Activated CD4-positive, alpha-beta T cell treated with anti-CD3 and anti-CD28 coated beads, Interleukin-10, Interleukin-2, amounts not matched to agents 100 ng/mL and 50 ng/mL, durations not matched to agents 16 hours and 8 hours (primary cell): ENCODE data around the gene ZNF219.
A peak's percentile ranks its signal among the peaks of the same experiment; 100 is the strongest.

Experiments
- DNase-seq: peaks from one replicate; pipeline ENCODE4 v3.0.0-alpha.2; 2020

ZNF219 gene

DNA sequence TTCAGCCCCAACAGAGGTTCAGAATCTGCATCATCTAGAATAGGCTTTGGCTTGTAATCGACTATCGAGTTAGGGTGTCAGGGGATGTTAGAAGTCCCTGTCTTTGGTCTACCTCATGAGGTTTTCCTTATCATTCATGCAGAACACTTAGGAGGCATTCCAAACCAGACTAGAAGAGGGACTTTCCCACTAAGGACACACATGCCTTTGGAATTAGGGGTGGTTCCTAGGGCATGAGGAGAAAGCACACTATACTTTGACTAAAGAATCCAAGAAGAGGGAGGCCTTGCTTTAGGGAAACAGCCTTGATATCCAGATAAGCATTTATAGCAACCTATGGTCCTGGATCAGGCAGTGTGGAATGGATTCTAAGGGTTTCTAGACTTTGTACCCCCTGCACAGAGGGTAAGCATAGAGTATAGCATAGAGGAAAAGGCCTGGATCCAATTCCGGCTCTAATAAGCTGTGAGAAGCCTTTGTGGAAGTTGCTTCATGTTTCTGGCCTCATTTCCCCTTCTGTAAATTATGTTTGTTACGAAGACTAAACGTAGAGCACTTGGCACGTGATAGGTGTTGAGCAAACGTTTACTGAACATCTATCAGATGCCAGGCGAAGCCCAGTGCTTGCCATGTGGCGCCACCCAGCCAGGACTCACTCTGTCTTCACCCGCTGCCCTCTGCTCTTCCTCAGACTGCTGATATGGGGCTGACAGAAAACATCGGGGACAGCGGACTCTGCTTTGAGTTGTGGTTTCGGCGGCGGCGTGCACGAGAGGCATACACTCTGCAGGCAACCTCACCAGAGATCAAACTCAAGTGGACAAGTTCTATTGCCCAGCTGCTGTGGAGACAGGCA, 13.2 kb downstream of the ZNF219 start:
- DNase-seq: no peak

DNA sequence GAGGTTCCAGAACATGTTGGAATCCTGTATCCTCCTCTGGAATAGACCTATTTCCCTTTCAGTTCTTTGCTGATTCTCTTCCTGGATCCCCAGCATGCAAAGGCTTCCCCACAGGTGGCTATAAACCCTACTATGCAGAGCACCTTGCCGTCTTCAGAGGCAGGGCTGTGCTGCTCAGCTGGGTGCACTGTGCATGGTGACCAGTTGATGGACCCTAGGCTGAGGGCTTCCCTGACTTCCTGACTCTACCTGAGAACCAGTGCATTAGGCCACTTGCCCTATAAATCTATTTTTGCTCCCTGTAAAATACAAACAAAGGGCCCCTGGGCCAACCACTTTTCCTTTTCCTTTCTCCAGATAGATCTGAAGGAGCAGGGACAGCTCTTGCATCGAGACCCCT, 14.1 kb downstream of the ZNF219 start:
- no peak for DNase-seq

DNA sequence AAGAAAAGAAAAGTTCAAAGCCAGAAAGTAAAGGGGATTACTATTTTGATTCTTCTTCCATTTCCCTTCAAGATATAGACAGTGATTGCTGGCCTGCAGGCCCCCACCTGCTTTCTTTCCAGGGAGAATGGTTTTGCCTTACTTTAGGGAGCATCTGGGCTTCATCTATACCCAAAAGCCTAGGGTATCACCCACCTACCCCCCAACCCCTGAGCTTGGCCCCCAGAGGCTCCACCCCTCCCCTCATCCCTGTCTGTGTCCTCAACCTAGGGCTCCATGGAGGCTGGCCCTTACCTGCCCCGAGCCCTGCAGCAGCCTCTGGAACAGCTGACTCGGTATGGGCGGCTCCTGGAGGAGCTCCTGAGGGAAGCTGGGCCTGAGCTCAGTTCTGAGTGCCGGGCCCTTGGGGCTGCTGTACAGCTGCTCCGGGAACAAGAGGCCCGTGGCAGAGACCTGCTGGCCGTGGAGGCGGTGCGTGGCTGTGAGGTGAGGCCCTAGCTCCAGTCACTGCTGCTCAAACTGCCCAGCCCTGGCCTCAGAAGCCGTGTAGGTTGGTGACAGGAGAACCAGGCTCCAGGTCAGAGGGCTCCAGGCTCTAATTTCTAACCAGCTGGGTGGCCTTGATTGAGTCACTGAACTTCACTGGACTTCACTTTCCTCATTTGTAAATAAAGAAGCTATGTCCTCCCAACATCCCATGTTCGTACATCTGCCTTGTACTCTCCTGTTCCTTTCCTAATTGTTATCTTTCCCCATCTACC, 14.7 kb downstream of the ZNF219 start:
- DNase-seq: no peak

- DNase-seq: no peak
Measured at GRCh38 chr14:21081521-21082142, 16.8 kb downstream of the ZNF219 start.

DNA sequence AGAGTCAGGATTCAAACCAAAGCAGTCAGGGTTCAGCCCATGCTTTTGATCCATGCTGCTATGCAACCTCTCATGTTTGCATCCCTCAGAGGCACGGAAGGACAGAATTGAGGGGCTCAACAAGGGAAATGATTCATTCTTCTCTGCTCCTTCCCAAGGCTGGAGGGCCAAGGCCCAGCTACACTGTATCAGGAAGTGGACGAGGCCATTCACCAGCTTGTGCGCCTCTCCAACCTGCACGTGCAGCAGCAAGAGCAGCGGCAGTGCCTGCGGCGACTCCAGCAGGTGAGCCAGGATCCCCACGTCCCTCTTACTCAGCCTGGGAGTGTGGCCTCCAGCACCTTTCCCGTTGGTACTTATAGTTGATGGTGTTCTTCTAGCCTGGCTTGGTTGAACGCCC, 19.7 kb downstream of the ZNF219 start:
- DNase-seq: no peak

DNA sequence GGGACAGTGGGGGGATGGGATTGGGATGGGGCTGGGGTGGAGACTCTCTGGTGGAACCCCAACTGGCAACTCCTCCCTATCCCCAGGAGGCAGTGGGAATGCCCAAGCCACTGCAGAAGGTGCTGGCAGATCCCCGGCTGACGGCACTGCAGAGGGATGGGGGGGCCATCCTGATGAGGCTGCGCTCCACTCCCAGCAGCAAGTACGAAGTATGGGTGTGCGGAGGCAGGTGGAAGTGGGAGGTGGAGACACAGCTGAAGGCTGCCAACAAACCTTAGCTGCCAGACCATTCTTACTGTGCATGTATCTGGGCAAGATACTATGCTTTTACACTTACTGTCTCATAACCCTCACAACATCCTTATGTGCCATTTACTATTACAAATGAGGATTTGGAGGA, 20.2 kb downstream of the ZNF219 start:
- DNase-seq: no peak

DNA sequence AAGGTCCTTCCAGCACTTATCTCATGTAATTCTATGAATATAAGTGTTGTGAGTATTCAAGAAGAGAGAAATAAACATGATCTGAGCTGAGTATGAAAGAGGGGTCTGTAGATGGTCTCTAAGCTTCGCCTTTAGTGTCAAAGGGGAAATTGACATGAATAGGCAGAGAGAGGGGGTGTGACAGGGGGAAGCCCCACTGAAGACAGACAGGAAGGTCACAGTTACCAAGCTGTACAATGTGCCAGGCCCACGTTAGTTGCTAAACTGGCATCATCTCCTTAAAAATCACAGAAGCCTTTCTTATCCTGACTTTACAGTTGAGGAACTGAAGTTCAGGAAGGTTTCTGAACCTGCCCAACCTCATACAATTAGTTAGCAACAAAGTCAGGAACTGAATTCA, 20.8 kb downstream of the ZNF219 start:
- no peak for DNase-seq

- DNase-seq: no peak
Measured at GRCh38 chr14:21075719-21076437, 22.6 kb downstream of the ZNF219 start.

DNA sequence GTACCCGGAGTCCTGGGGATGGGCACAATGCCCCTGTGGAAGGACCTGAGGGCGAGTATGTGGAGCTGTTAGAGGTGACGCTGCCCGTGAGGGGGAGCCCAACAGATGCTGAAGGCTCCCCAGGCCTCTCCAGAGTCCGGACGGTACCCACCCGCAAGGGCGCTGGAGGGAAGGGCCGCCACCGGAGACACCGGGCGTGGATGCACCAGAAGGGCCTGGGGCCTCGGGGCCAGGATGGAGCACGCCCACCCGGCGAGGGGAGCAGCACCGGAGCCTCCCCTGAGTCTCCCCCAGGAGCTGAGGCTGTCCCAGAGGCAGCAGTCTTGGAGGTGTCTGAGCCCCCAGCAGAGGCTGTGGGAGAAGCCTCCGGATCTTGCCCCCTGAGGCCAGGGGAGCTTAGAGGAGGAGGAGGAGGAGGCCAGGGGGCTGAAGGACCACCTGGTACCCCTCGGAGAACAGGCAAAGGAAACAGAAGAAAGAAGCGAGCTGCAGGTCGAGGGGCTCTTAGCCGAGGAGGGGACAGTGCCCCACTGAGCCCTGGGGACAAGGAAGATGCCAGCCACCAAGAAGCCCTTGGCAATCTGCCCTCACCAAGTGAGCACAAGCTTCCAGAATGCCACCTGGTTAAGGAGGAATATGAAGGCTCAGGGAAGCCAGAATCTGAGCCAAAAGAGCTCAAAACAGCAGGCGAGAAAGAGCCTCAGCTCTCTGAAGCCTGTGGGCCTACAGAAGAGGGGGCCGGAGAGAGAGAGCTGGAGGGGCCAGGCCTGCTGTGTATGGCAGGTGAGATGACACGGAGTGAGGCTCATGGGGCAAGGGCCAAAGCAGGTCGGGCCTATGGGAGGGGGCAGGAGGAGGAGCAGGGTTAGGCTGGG, 23.8 kb downstream of the ZNF219 start:
- no peak for DNase-seq

DNA sequence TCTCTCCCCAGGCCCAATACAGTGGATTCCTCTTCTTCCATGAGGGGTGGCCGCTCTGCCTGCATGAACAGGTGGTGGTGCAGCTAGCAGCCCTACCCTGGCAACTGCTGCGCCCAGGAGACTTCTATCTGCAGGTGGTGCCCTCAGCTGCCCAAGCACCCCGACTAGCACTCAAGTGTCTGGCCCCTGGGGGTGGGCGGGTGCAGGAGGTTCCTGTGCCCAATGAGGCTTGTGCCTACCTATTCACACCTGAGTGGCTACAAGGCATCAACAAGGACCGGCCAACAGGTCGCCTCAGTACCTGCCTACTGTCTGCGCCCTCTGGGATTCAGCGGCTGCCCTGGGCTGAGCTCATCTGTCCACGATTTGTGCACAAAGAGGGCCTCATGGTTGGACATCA, 24.5 kb downstream of the ZNF219 start:
- DNase-seq: no peak

- DNase-seq: no peak
Measured at GRCh38 chr14:21072781-21073339, 25.6 kb downstream of the ZNF219 start.

- DNase-seq: no peak
Measured at GRCh38 chr14:21072031-21072473, 26.4 kb downstream of the ZNF219 start.

DNA sequence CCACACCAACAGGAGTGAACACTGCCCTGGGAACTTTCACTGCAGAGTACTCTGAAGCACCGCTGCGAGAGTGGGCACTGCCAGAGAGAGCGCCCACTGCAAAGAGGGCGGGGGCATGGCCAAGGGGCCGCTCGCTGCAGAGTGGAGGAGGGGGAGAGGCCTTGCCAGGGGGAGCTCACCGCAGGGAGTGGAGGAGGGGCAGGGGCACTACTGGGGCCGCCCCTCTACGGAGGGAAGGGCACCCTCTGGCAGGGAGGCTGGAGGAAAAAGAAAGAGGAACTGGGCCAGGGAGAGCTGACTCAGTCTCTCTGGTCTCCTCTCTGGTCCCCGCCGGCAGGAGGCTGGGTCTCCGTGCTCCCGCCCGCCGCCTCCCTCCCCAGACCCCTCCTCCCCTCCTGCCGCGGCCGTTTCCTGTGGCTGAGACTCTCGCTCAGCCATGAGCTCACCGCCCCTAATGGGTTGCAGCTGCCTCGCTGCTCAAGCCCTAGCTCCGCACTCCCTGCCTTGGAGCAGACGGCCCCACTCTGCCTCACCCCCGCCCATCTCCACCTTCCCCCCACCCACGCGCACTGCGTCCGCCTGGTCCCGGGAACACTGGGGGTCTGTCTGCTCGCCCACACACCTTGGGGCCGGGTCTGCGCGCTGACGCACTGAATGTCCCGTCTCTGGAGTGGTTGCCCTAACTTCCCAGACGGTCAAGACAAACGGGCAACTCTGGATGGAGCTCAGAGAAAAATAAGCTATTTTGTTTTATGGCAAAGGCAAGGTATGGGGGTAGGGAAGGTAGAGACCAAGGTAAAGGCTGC, 27.0 kb downstream of the ZNF219 start:
- peak; percentile 71 for DNase-seq

DNA sequence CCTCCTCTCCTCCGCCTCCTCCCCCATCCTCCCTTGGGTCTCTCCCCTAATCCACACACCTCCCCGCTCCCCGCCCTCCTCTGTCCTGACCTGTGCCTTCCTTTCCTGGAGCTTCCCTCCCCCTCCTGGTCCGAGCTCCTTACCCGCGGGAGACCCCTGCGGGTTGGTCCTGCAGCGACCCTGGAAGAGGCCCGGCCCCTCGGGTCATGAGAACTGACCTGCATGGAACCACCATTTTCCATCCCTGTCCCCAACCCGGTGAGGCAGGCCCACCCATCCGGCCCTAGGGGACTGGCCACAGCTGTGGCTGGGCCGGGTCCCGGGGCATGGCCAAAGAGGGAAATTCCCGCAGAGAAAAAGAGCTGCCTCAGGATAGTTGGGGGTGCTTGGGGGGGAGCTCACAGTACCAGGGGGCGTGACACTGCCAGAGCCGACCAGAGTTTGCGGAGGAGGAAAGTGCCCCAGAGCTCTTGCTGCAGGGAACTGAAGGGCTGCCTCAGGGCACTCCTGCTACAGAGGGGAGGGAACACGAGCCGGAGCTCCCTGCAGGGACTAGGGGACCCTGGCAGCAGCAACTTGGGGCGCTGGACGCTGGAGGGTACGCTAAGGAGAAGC, 27.7 kb downstream of the ZNF219 start:
- DNase-seq: no peak

DNA sequence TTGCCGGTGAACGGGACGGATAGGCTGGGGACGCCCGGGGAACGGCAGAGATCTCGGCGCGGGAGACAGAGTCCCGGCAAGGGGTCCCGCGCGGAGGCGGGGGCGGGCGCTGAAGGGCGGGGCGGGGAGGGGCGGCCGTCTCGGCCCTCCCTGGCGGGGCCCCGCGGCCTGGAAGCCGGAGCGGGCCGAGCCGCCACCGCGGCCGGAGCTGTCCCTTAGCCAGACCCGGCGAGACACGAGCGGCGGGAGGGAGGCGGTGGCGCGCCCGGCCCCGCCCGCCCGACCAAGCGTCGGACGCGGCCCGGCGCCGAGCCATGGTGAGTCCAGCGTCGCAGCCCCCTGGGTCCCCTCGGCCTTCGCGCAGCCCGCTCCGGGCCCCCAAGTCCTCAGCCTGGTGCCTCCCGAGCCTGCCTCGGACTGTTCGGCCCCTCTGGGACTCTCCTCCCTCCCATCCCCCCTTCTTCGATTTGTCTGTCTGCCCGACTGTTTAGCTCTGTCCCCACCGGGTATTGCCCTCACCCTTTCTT, 28.3 kb downstream of the ZNF219 start, which contains the start of gene ARHGEF40:
ARHGEF40 (plus strand) TSS at position 222 of the 527 bp plus-strand sequence; CDS start at position 315, 93 bp downstream.
- DNase-seq: no peak

- DNase-seq: no peak
Measured at GRCh38 chr14:21069388-21070082, 28.9 kb downstream of the ZNF219 start.

DNA sequence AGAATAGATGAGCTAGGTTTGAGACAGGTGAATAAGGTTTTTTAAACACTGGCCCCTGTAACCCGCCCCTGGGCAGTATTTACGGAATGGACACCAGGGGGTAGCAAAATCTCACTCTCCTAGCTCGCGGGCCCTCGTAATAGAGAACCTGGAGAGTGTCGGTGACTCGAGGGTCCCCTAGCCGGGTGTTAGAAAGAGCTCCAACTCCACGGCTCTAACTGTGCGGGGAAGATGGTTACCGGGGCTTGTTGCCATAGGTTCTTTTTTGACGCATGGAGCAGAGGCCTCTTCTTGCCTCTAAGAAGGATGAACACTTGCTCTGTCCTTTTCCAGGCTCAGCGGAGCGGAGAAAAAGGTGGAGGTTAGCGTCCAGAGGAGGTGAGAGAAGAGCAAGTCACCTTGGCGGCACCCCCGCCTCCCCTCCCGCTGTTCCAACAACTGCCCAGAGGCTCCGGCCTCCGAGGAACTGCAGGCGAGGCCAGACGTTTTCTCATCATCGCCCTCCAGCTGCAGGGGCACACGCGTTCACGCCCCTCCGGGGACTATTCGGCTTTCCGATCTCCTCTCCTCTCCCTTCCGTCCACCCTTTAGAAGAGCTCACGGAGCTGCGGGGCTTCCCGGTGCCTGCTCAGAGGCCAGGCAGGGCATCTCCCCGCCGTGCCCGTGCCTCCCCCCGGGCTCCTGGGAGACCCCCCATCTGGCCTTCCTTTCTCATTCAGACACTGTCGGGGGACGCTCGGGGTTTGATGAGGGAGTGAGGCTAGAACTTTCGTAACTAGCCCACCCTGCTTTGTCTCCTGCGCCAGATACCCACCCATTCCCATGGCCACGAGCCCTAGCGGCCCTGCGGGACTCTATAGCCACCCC, 29.7 kb downstream of the ZNF219 start:
- DNase-seq: peak; percentile 42

GRCh38 chr14:21066882-21067502, 31.5 kb downstream of the ZNF219 start:
- DNase-seq: no peak
